Left ventricle myocardium inferior (tissue), 1 donor: Measurements from ENCODE around the gene BCAS4. TPM values are rescaled to one million over a fixed set of nuclear protein-coding genes. Genes with fewer than 3 reads are reported as not detected.

Experiments used
- DNase-seq: peaks from one replicate; pipeline ENCODE4 v3.0.0-alpha.2; 2020
- H3K27ac ChIP-seq: fragments of 200-600 bp; replicated peaks from 2 replicates; pipeline ENCODE4 v1.8.0; 2021
- H3K27me3 ChIP-seq: fragments of 200-600 bp; 2 replicates; pipeline ENCODE4 v1.8.0; 2021; ENCODE audit warnings: low read depth
- H3K36me3 ChIP-seq: fragments of 200-600 bp; 2 replicates; pipeline ENCODE4 v1.8.0; 2021
- H3K4me1 ChIP-seq: fragments of 200-600 bp; 2 replicates; pipeline ENCODE4 v1.8.0; 2021
- H3K4me3 ChIP-seq: fragments of 200-600 bp; 2 replicates; pipeline ENCODE4 v1.8.0; 2021; ENCODE audit warnings: mild to moderate bottlenecking, moderate library complexity
- H3K9me3 ChIP-seq: fragments of 200-600 bp; replicated peaks from 2 replicates; pipeline ENCODE4 v1.8.0; 2021
- intact Hi-C: fragments of 100-400 bp; cut with micrococcal nuclease; formaldehyde crosslinking; loops from one replicate; pipeline ENCODE4 v1.11.0; 2022
- total RNA-seq: library from RNA; stranded (reverse); fragmentation: NEBNext Ultra II Directional; extraction: Animal tissue kit (Norgen Biotek cat#: 25700); gene quantifications from one replicate; pipeline ENCODE4 v1.2.1, GENCODE V29; 2021
- TF ChIP-seq, protein P1 (sequence below): fragments of 200-600 bp; IDR thresholded peaks from 2 replicates; pipeline ENCODE4 v1.8.0; 2021; ENCODE audit warnings: antibody characterized with exemption, mild to moderate bottlenecking, borderline replicate concordance
- donor health status: DM: no; HTN: yes; CAD: no; lungs with severe emphysema.

The BCAS4 gene
- total RNA-seq, 1 donor from 2014 or later: 2.1 TPM

DNA sequence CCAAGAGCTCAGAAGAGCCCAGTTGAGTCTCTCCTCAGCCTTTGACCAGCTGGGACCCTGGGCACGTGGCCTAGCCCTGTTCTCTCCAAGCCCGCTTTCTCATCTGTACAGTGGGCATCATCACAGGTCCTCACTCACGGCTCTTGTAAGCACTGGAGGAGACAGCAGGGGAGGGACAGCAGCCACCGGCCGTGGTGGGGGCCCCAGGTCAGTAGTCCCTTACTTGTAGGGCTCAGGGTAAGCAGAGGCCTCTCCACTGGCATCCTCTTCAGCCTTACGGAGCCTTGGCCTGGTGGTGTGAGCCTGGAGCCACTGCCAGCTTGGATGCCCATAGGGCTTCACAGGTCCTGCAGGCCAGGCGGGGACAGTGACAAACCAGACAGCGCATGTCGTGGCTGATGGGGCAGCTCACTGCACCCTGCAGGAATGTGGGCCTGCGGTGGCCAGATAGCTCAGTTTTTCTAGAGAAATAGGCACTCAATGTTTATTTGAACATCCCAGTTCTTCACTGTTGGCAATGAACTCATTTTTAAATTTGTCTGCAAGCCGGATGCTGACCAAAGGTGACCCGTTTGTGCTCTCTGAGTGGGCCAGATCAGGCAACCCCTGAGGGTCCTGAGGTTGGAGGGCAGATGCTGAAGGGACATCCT, 71.3 kb downstream of the BCAS4 start:
- Histone ChIP-seq H3K9me3 (no peaks in the 10 kb centered on the region), H3K27me3 (no peaks in the 10 kb centered on the region), H3K4me1 (no peaks in the 10 kb centered on the region), H3K27ac (no peak overlapping the region), H3K4me3 (no peak overlapping the region), H3K36me3 (no peaks in the 10 kb centered on the region)
- intact Hi-C loops: no loop called here
- no peak for DNase-seq
- TF ChIP-seq, protein P1, sequence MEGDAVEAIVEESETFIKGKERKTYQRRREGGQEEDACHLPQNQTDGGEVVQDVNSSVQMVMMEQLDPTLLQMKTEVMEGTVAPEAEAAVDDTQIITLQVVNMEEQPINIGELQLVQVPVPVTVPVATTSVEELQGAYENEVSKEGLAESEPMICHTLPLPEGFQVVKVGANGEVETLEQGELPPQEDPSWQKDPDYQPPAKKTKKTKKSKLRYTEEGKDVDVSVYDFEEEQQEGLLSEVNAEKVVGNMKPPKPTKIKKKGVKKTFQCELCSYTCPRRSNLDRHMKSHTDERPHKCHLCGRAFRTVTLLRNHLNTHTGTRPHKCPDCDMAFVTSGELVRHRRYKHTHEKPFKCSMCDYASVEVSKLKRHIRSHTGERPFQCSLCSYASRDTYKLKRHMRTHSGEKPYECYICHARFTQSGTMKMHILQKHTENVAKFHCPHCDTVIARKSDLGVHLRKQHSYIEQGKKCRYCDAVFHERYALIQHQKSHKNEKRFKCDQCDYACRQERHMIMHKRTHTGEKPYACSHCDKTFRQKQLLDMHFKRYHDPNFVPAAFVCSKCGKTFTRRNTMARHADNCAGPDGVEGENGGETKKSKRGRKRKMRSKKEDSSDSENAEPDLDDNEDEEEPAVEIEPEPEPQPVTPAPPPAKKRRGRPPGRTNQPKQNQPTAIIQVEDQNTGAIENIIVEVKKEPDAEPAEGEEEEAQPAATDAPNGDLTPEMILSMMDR: no peak

DNA sequence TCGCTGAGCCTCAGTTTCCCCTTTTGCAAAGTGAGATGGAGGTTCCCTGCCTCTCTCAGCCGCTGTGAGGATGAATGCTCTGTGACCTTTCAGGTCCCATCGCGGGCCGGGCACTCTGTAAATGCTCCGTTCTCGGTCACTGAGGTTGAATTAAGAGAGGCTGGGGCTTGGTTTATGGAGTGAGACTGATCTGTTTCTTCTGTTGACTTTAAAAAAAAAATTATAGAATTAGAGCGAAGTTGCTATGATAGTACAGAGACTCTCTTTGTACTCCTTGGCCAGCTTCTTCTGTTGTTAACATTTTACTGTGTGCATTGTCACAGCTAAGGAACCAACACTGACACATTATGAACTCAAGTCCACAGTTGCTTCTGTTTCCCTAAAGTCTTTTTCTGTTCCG, 72.0 kb downstream of the BCAS4 start:
- TF ChIP-seq, protein P1: no peak
- no peak for DNase-seq
- Histone ChIP-seq H3K9me3 (no peaks in the 10 kb centered on the region), H3K4me1 (no peaks in the 10 kb centered on the region), H3K4me3 (no peak overlapping the region), H3K36me3 (no peaks in the 10 kb centered on the region), H3K27me3 (no peaks in the 10 kb centered on the region), H3K27ac (no peak overlapping the region)
- intact Hi-C loops: no loop called here

DNA sequence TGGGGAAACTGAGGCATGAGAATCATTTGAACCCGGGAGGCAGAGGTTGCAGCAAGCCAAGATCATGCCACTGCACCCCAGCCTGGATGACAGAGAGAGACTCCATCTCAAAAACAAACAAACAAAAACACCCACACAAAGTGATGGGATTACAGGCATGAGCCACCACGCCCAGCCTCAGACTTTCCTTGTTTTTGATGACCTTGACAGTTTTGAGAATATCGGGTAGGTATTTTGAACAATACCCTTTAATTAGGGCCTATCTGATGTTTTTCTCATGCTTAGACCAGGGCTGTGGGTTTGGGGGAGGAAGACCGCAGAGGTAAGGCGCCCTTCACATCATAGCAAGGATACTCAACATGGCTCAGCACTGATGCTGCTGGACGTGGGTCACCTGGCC, 72.9 kb downstream of the BCAS4 start:
- no peaks in the 10 kb centered on the region for H3K36me3 ChIP-seq
- H3K9me3 ChIP-seq: no peaks in the 10 kb centered on the region
- intact Hi-C loops: no loop called here
- no peak overlapping the region for H3K4me3 ChIP-seq
- no peaks in the 10 kb centered on the region for H3K27me3 ChIP-seq
- TF ChIP-seq, protein P1: no peak
- H3K27ac ChIP-seq: no peak overlapping the region
- no peak for DNase-seq
- no peaks in the 10 kb centered on the region for H3K4me1 ChIP-seq

DNA sequence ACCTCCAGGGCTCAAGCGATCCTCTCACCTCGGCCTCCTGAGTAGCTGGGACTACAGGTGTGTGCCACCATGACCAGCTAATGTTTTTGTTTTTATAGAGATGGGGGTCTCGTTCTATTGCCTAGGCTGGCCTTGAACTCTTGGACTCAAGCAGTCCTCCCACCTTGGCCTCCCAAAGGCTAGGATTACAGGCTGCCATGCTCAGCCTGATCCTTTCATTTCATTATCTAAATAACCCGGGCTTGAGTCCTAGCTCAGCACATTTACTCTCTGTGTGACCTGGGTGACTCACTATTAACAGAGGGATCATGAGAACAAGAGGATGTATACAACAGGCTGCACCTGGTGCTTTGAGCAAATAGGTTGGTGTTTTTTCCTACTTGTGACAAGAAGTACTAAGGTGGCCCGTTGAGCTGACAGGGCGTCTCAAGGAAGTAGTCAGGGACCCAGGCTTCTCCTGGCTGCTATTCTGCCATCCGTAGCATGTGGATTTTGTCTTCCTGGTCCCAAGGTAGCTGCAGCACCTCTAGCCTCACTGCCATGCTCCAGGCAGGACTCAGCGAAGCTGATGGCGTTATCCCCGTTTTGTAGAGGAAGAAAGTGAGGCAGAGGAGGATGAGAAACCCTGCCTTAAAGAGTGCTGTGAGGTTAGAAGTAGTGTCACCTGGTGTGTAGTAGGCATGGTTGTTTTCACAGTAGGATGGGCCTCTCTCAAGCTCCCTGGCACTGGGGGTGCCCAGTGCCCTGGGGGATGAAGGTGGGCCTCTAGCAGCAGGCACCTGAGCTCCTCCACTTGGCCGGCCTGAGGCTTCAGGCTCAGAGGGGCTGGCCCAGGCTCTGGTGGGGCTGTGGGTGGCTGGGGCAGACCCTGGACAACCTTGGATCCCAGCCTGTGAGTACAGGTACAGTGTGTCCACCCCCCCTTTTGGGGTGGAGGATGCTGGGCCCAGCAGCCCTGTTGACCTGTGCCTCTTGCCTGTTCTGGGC, 73.9 kb downstream of the BCAS4 start:
- TF ChIP-seq, protein P1: no peak
- H3K36me3 ChIP-seq: no peaks in the 10 kb centered on the region
- no peak for DNase-seq
- intact Hi-C loops: no loop called here
- H3K27ac ChIP-seq: no peak overlapping the region
- no peaks in the 10 kb centered on the region for H3K27me3 ChIP-seq
- H3K4me3 ChIP-seq: no peak overlapping the region
- H3K4me1 ChIP-seq: no peaks in the 10 kb centered on the region
- no peaks in the 10 kb centered on the region for H3K9me3 ChIP-seq

DNA sequence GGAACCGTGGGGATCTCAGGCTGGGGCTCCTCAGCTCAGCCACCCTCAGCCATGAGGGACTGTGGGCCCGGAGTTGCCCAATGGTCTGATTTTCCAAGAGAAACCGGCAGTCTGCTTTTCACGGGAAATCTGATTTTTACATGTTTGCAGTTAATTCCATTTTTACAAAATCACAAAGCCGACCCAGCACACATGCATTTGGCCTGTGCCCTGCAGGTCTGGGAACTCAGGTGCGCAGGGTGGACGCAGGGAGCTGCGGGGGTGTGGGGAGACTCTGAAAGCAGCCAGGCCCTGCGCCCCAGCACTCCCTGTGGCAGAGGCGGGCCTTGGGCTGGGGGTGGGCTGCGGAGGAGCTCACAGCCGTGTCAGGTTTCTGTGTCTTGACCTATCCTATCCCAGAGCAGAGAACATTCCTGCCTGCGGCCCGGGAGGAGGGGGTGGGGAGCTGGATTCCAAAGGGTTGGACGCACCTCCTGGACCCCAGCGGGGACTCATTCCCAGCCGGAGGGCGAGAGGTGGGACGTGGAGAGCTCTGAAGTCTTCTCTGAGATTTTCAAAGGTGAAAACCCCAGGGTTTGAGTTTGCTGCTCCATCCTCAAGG, 75.8 kb downstream of the BCAS4 start:
- no peak for DNase-seq
- H3K27me3 ChIP-seq: no peaks in the 10 kb centered on the region
- H3K9me3 ChIP-seq: no peaks in the 10 kb centered on the region
- H3K27ac ChIP-seq: no peak overlapping the region
- TF ChIP-seq, protein P1: no peak
- H3K4me3 ChIP-seq: no peak overlapping the region
- no peaks in the 10 kb centered on the region for H3K36me3 ChIP-seq
- no peaks in the 10 kb centered on the region for H3K4me1 ChIP-seq
- intact Hi-C loops: no loop called here
